NCI-H1694 treated with DMSO at 0.1 percent for 48 hours (cell line): Measurements from ENCODE around the gene DPCD.
"Not testable (repeated sequence)": the region's sequence is repeated elsewhere in the genome, so short reads cannot be mapped to it uniquely, and the experiment has no call there.

ENCODE experiments used
- DNase-seq: peaks from one replicate; lab custom pipeline; 2025; lab: John Stamatoyannopoulos, UW

The DPCD gene

GRCh38 chr10:101619983-101620382 is 31.9 kb downstream of the DPCD start:
- DNase-seq = no peak

GRCh38 chr10:101623528-101623927 is 35.4 kb downstream of the DPCD start:
- DNase-seq = no peak

- no peak for DNase-seq
Observed at GRCh38 chr10:101624526-101625102, 36.5 kb downstream of the DPCD start.

GRCh38 chr10:101625821-101626412 is 37.8 kb downstream of the DPCD start:
- no peak for DNase-seq

- no peak for DNase-seq
Observed at GRCh38 chr10:101629837-101630632, 41.9 kb downstream of the DPCD start.

- no peak for DNase-seq
Observed at GRCh38 chr10:101630633-101630920, 42.5 kb downstream of the DPCD start.

GRCh38 chr10:101631821-101632475 is 43.8 kb downstream of the DPCD start:
- no peak for DNase-seq

GRCh38 chr10:101633510-101633909 is 45.4 kb downstream of the DPCD start:
- not testable (repeated sequence) for DNase-seq

GRCh38 chr10:101639141-101639900 is 51.2 kb downstream of the DPCD start:
- DNase-seq = no peak

GRCh38 chr10:101643546-101643945 is 55.4 kb downstream of the DPCD start:
- DNase-seq = no peak

GRCh38 chr10:101644002-101644401 is 55.9 kb downstream of the DPCD start:
- no peak for DNase-seq

GRCh38 chr10:101645659-101646058 is 57.5 kb downstream of the DPCD start:
- no peak for DNase-seq

GRCh38 chr10:101646364-101646763 is 58.2 kb downstream of the DPCD start:
- DNase-seq = no peak

- no peak for DNase-seq
Observed at GRCh38 chr10:101647255-101647654, 59.1 kb downstream of the DPCD start.

GRCh38 chr10:101649525-101650085 is 61.5 kb downstream of the DPCD start:
- DNase-seq = no peak

GRCh38 chr10:101650863-101651262 is 62.7 kb downstream of the DPCD start:
- no peak for DNase-seq

- DNase-seq = no peak
Observed at GRCh38 chr10:101651336-101651735, 63.2 kb downstream of the DPCD start.

GRCh38 chr10:101653536-101653935 is 65.4 kb downstream of the DPCD start:
- no peak for DNase-seq

- DNase-seq = no peak
Observed at GRCh38 chr10:101655570-101655969, 67.4 kb downstream of the DPCD start.

- no peak for DNase-seq
Observed at GRCh38 chr10:101656890-101657289, 68.8 kb downstream of the DPCD start.

- DNase-seq = no peak
Observed at GRCh38 chr10:101658975-101659374, 70.9 kb downstream of the DPCD start.
